Ascending aorta (tissue), 2 donors: ENCODE data around the gene UBE2L5. TPM values are rescaled to one million over a fixed set of nuclear protein-coding genes. Genes with fewer than 3 reads are reported as not detected.
"Not testable (repeated sequence)": the region's sequence is repeated elsewhere in the genome, so short reads cannot be mapped to it uniquely, and the experiment has no call there.

Source experiments
- DNase-seq, 2 donors: peaks; one replicate each; pipeline ENCODE4 v3.0.0-alpha.2; 2019; ENCODE audit warnings: low spot score in 2 of 2
- H3K27ac ChIP-seq, 2 donors: fragments of 200-600 bp; sonication (generic); one replicate each; pipeline ENCODE4 v1.5.1; 2016 to 2017; ENCODE audit warnings: mild to moderate bottlenecking in 1 of 2
- H3K27me3 ChIP-seq: fragments of 200-600 bp; sonication (generic); one replicate; pipeline ENCODE4 v1.5.1; 2017
- H3K36me3 ChIP-seq, 2 donors: fragments of 200-600 bp; sonication (generic); one replicate each; pipeline ENCODE4 v1.5.1; 2016
- H3K4me1 ChIP-seq, 2 donors: fragments of 200-600 bp; sonication (generic); one replicate each; pipeline ENCODE4 v1.5.1; 2016 to 2017; ENCODE audit warnings: mild to moderate bottlenecking in 1 of 2
- H3K4me3 ChIP-seq, 2 donors: fragments of 200-600 bp; sonication (generic); one replicate each; pipeline ENCODE4 v1.5.1; 2016 to 2017; ENCODE audit warnings: mild to moderate bottlenecking in 1 of 2
- H3K9me3 ChIP-seq, 2 donors: fragments of 200-600 bp; sonication (generic); one replicate each; pipeline ENCODE4 v1.5.1; 2016
- intact Hi-C: fragments of 100-400 bp; cut with DNase I; formaldehyde crosslinking; loops from one replicate; pipeline ENCODE4 v1.15.1; 2023
- total RNA-seq: library from RNA; depleted of rRNA; stranded (reverse); fragments of >200 nt; gene quantifications from one replicate; pipeline ENCODE4 v1.1.0, GENCODE V29; 2016
- TF ChIP-seq, protein P1 (sequence below), 3 experiments: fragments of 200-600 bp in 2 of 3; fragments of 450-650 bp in 1 of 3; sonication (generic) in 2 of 3; IDR thresholded peaks; one replicate each; pipeline ENCODE4 v1.5.1; 2016 to 2019; ENCODE audit warnings: antibody characterized with exemption in 3 of 3, mild to moderate bottlenecking in 1 of 3, moderate library complexity in 1 of 3

The UBE2L5 gene
- total RNA-seq, 1 donor from 2014 or later, result not detected

DNA sequence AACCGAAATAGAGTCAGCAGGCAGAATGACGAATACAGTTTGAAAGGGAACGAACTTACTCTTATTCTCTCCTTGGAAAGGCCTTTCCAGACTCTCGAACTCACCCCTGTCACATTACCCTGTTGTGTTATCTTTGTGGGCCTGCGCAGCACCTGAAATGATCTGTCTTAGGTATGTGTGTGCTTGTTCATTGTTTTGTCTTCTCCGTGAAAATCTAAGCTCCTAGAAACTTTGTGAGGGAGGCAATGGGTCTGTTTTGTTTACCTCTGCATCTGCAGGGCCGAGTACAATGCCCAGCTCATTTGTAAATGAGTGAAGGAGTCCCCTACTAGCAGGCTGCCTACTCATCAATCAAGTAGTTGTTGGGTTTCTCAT, 23.8 kb downstream of the UBE2L5 start:
- Histone ChIP-seq H3K4me1 (no peaks in the 10 kb centered on the region), H3K9me3 (no peaks in the 10 kb centered on the region), H3K4me3 (peak overlapping the region; percentile 32 to 57), H3K36me3 (no peaks in the 10 kb centered on the region), H3K27me3 (no peaks in the 10 kb centered on the region), H3K27ac (peak overlapping the region; percentile 67 to 82)
- intact Hi-C loops, result loop anchor here (1.0 to 5.0 kb wide), 2 partner anchors 38 to 104 kb away; no protein-coding TSS in a partner anchor
- DNase-seq, result no peak
- TF ChIP-seq, protein P1, sequence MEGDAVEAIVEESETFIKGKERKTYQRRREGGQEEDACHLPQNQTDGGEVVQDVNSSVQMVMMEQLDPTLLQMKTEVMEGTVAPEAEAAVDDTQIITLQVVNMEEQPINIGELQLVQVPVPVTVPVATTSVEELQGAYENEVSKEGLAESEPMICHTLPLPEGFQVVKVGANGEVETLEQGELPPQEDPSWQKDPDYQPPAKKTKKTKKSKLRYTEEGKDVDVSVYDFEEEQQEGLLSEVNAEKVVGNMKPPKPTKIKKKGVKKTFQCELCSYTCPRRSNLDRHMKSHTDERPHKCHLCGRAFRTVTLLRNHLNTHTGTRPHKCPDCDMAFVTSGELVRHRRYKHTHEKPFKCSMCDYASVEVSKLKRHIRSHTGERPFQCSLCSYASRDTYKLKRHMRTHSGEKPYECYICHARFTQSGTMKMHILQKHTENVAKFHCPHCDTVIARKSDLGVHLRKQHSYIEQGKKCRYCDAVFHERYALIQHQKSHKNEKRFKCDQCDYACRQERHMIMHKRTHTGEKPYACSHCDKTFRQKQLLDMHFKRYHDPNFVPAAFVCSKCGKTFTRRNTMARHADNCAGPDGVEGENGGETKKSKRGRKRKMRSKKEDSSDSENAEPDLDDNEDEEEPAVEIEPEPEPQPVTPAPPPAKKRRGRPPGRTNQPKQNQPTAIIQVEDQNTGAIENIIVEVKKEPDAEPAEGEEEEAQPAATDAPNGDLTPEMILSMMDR (IDR thresholded peaks at IDR 0.05), result no peak

- DNase-seq, result no peak
- TF ChIP-seq, protein P1 (IDR thresholded peaks at IDR 0.05), result no peak
- no peaks in the 10 kb centered on the region for H3K36me3 ChIP-seq
- no peak overlapping the region for H3K27ac ChIP-seq
- H3K4me1 ChIP-seq, result no peaks in the 10 kb centered on the region
- H3K27me3 ChIP-seq, result no peaks in the 10 kb centered on the region
- no peak overlapping the region for H3K4me3 ChIP-seq
- H3K9me3 ChIP-seq, result no peaks in the 10 kb centered on the region
- intact Hi-C loops, result loop anchor here (5.0 kb wide), 1 partner anchor 106 kb away; no protein-coding TSS in a partner anchor
Measured at GRCh38 chr13:30448441-30448840, 26.1 kb downstream of the UBE2L5 start.

DNA sequence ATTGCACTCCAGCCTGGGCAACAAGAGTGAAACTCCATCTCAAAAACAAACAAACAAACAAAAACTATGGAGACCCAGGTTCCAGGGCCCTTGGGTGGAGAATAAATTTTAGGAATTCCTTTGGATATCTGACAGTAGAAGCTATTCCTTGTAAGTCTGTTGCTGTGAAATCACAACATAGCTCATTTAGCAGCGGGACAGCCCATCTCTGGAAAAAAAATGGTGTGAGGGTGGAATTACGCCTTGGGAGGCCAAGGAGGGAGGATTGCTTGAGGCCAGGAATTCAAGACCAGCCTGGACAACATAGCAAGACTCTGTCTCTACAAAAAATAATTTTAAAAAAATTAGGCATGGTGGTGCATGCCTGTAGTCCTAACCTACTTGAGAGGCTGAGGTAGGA, 27.8 kb downstream of the UBE2L5 start:
- H3K27me3 ChIP-seq, result no peaks in the 10 kb centered on the region
- no peak overlapping the region for H3K4me3 ChIP-seq
- no peaks in the 10 kb centered on the region for H3K9me3 ChIP-seq
- H3K27ac ChIP-seq, result no peak overlapping the region
- TF ChIP-seq, protein P1 (IDR thresholded peaks at IDR 0.05), result no peak
- no peaks in the 10 kb centered on the region for H3K36me3 ChIP-seq
- no peaks in the 10 kb centered on the region for H3K4me1 ChIP-seq
- intact Hi-C loops, result no loop called here
- no peak for DNase-seq

- H3K4me1 ChIP-seq, H3K36me3 ChIP-seq, H3K27ac ChIP-seq, intact Hi-C loops, DNase-seq, H3K4me3 ChIP-seq, H3K27me3 ChIP-seq, H3K9me3 ChIP-seq: not testable (repeated sequence)
Measured at GRCh38 chr13:30451476-30451875, 29.2 kb downstream of the UBE2L5 start.

DNA sequence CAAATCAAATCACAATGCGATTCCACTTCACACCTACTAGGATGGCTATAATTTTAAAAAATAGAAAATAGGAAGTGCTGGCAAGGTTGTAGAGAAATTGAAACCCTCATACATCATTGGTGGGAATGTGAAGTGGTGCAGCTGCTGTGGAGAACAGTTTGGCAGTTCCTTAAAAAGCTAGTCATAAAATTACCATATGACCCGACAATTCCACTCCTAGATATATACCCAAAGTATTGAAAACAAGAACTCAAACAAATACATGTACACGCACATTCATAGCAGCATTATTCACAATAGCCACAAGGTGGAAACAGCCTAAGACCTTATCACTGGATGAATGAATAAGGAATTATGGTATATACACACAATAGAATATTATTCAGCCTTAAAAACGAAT, 31.4 kb downstream of the UBE2L5 start:
- intact Hi-C loops, result no loop called here
- TF ChIP-seq, protein P1 (IDR thresholded peaks at IDR 0.05), result no peak
- no peak for DNase-seq
- no peak overlapping the region for H3K4me3 ChIP-seq
- no peak overlapping the region for H3K27ac ChIP-seq
- no peaks in the 10 kb centered on the region for H3K9me3 ChIP-seq
- H3K36me3 ChIP-seq, result no peaks in the 10 kb centered on the region
- H3K4me1 ChIP-seq, result peaks cover 0 to 2% of the 10 kb centered on the region in 2 donors
- no peaks in the 10 kb centered on the region for H3K27me3 ChIP-seq

GRCh38 chr13:30454991-30455390, 32.7 kb downstream of the UBE2L5 start:
- Histone ChIP-seq H3K9me3 (no peaks in the 10 kb centered on the region), H3K27me3 (no peaks in the 10 kb centered on the region), H3K4me3 (no peak overlapping the region), H3K27ac (no peak overlapping the region), H3K36me3 (peaks cover 0 to 7% of the 10 kb centered on the region in 2 donors), H3K4me1 (peaks cover 0 to 2% of the 10 kb centered on the region in 2 donors)
- intact Hi-C loops, result no loop called here
- TF ChIP-seq, protein P1 (IDR thresholded peaks at IDR 0.05), result no peak
- no peak for DNase-seq
